Breast epithelium (tissue), 3 donors: ENCODE measurements around the gene TP53BP2.

ENCODE experiments used
- CTCF ChIP-seq, 3 donors: fragments of 450-650 bp; IDR thresholded peaks; one replicate each; pipeline ENCODE4 v1.5.1; 2016 to 2017; ENCODE audit warnings: antibody characterized with exemption in 3 of 3, mild to moderate bottlenecking in 3 of 3, moderate library complexity in 3 of 3
- POLR2A ChIP-seq: fragments of 450-650 bp; IDR thresholded peaks from one replicate; pipeline ENCODE4 v1.6.1; 2016; ENCODE audit warnings: antibody characterized with exemption, mild to moderate bottlenecking, moderate library complexity

GRCh38 chr1:223853748-223854147 lies 8.0 kb upstream of the TP53BP2 start:
- TF ChIP-seq POLR2A (no peak), CTCF (IDR thresholded peaks at IDR 0.05) (no peak)
